SKM-1 treated with dmso at 0.1 percent for 144 hours (cell line): Measurements from ENCODE around the gene MLKL.

Source experiments
- DNase-seq: peaks from one replicate; lab custom pipeline; 2025; ENCODE audit not compliant: unreplicated experiment; lab: John Stamatoyannopoulos, UW

MLKL gene

DNA sequence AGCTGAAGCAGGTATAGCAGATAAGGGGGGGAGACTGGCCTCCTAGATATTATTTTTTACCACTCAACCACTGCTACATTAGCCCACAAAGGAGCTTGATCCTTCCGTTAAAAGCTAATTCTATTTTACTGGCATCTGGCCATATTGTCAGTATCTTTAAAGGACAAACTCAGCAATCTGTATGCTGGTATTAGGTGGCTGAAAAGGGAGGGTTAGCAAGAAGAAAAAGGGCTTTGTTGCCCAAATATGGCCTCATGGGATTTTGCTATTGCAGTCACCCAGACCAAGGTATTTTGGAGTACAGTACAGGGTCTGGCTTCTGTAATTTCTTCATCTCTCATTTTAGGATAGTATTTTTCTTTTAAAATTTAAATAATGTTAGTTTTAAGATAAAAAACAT, 48.4 kb downstream of the MLKL start:
- no peak for DNase-seq

DNA sequence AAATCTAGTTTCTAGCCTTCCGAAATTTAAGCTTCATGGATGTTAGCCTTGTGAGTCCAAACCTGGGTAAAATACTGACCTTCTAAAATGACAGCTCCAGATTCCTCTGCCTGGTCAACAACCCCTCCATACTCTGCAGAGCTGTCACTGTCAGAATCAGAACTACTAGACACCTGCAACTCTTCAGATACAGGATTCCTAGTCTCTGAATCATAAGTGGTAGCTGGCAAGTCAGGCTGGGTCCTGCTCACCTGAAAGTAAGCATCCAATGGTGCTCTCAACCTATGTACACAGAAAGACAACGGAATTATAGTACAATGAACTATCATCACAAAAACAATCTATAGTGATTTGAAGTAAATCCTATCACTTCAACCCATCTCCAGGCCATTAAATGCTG, 48.8 kb downstream of the MLKL start:
- DNase-seq = no peak

DNA sequence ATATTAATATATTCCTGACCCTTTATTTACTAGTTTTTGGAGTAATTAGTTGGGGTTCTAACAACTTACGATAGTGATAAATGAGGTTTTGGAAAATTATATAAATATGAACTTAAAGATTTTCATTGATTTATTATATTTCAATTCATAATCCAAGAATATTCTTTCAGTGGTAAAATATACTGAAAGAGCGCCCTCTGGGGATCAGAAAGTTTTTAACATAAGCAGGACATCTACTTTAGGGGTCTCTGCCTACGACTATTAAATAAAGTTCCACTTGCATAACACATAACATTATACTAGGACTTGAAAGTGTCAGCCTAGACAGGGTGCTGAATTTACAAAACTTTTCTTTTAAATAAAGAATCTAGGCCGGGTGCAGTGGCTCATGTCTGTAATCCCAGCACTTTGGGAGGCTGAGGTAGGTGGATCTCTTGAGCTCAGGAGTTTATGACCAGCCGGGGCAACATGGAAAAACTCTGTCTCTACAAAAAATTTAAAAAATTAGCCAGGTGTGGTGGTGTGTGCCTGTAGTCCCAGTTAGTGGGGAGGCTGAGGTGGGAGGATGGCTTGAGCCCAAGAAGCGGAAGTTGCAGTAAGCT, 49.6 kb downstream of the MLKL start:
- DNase-seq = no peak

DNA sequence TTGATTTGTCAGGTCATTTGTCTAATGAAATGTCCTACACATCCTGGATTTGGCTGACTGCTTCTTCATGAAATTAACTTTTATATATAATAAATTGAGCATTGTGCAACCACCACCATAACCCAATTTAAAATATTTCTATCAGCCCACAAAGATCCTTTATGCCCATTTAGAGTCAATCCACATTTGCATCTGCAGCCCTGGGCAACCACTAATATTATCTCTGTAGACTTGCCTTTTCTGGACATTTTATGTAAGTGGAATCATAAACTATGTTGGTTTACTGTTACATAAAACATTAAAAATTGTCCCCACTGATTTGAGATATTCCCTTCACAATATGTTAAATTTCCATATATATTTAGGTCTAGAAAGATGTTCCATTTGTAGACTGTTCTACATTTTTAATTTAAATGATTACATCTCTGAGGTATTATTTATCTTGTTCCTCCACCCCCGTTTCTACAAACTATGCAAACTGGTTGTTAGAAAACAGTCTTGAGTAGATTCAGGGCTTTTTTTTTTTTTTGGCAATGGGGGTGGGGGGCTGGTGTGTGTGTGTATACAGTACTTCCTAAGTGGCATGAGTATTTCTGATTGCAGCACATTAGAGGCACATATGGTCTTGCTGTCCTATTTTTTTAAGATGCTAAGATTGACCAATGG, 50.7 kb downstream of the MLKL start:
- no peak for DNase-seq

DNA sequence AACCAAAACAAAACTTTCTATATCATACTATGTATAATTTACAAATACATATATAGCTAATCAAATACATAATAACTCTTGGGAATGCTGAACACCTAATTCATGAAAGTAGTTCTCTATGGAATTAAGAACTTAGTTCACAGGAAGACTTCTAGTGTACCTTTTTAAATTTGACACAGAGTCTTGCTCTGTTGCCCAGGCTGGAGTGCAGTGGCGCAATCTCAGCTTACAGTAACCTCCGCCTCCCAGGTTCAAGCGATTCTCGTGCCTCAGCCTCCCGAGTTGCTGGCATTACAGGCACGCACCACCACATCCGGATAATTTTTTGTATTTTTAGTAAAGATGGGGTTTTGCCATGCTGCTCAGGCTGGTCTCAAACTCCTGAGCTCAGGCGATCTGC, 58.7 kb downstream of the MLKL start:
- no peak for DNase-seq

DNA sequence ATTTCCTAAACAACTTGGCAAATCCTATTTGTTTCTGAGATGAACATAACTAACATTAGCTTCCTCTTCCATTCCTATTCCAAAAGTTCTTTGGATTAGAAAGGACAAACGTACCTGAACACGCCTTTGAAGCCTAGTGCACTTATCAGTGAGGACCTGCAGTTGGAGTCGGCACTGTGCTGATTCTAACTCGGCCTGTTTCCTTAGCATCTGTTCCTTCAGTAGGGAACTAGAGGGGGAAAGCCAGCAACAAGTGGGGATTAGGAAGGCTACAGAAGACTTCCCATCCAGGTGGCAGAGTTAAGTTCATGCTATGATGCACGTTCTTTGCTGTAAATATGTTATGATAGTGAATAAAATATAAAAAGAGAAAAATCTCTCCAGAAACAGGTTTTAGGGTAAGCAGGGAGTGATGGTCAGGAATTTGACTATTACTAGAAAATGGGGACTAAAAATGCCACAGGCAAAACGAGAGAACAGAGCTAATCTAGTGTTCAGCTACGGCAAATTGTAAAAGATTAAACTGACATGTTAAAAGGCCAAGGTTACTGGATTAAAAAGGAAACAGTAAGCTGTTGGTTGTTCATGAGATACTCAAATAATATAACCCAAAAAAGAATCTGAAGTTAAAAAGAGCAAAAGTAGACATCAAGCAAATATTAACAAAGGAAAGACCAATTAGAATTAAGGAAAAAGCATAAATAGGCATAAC, 62.8 kb downstream of the MLKL start:
- DNase-seq = no peak

DNA sequence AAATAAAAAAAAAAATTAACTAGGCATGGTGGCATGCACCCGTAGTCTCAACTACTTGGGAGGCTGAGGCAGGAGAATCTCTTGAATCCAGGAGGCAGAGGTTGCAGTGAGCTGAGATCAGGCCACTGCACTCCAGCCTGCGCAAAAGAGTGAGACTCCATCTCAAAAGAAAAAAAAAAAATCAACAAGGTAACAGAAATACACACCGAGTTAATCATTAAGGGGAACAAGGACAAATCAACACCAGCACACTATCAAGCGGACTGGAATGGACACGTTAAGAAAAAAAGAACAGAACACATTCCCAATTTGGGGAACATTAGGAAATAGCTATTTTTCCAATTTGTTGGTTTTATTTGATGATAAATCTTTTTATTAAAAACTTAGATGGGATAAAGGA, 65.4 kb downstream of the MLKL start:
- no peak for DNase-seq

DNA sequence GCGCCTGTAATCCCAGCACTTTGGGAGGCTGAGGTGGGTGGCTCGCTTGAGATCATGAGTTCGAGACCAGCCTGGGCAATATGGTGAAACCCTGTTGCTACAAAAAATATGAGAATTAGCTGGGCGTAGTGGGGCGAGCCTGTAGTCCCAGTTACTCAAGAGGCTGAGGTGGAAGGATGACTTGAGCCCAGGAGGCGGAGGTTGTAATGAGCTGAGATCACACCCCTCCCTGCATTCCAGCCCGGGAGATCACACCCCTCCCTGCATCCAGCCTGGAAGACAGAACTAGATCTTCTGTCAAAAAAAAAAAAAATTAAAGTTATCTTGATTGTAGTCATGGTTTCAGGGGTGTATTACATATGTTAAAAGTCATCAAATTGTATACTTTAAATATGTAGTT, 67.0 kb downstream of the MLKL start:
- no peak for DNase-seq

DNA sequence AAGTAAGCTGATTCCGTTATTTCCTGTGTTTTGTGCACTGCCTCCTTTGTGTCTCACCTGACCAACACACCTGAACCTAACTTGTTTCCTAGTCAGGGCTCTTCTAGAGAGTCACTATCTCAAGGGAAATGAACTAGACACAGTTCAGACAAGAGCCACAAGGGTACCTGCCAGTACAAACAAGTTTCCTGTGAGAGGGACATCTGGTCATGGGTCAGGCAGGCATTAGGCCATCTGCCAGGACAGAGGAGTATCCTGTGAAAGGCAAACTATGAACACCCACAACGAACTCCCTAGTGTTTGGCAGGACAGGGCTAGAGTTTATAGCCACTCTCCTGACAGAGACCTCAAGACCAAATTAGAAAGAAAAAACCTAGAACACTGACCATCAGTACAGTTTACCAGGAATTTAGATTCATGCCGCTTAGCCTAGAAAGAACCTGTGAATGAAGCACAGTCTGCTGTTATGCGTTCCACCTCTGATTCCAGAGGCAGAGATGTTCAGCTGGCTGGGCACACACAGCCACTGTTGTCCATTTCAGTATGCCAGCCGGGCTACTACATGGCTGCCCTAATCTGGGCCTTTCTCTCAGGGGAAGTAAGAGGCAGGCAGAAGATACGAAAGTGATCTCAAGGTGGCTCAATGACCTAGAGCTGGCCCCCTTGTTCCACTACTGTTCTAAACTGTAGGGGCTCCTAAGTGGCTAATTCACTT, 73.0 kb downstream of the MLKL start:
- no peak for DNase-seq

DNA sequence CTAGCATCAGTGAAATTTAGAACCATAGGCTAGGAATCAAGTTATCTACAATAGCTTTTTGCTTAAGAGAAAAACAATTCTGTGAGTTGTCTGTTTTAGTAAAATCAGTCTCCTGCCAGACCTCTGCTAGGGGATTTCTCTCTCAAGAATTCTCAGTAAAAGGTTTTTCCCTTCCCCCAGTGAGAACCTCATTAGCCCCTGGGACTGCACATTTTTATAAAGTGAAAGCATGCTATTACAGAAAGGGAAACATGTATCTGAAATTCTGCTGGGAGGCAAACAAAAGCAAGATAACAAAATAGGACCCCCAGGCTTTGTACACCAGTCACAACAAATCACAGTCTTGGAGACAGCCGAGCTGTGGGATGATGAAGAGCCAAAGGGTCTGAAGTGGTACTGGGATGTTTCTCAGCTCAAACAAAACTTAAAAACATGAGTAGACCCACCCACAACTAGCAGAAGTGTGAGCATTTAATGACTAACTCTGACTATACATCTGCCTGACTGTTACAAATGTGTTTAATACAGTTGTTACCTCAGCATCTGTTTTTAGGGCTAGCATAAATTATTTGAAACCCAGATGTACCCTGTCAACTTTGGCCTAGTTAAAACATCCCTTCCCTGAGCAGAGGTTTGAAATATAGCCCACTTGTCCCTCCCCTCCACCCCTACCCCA, 73.8 kb downstream of the MLKL start:
- DNase-seq = no peak

DNA sequence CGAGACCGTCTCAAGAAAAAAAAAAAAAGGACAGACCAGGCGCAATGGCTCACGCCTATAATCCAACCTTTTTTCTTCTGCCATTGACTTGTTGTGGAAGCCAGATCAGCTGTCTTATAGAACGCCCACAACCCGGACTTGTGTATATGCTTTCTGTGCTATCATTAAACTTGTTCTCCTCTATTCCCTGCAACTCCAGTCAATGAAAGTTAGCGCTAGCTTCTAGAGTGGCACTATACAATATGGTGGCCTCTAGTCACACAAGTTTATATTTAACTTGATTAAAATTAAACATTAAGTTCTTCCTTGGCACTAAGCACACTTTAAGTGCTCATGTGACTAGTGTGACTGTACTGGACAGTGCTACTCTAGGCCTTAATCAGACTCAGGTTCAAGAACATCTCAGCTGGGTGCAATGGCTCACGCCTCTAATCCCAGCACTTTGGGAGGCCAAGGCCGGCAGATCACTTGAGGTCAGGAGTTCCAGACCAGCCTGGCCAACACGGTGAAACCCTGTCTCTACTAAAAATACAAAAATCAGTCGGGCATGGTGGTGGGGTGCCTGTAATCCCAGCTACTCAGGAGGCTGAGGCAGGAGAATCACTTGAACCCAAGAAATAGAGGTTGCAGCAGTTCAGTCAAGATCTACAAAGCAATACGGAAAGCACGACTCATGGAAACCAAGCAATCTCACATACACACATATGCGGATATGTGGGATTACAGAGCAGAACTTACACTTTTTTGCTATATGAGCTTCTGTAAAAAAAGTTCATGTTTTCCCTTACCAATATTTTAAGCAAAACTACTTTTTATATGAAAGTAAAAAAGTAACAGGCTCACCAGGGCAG, 74.9 kb downstream of the MLKL start:
- DNase-seq = no peak

DNA sequence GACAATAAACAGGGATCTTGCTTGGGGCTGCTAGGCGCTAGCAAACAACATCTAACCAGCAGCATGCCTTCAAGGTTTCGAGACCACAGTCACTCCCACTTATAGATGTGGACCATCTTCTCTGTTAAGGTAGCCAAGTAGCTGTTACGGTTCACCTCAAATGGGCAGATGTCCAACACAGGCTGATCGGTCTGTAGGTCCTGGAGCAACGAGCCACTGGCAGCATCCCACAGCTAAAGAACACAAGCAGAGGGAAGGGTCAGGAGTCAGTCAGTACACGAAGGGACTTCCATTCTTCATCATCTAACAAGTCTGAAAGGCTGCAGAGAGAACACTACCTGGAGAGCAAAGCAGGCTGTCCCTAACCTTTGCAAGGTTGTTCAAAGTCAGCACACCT, 76.8 kb downstream of the MLKL start:
- no peak for DNase-seq

DNA sequence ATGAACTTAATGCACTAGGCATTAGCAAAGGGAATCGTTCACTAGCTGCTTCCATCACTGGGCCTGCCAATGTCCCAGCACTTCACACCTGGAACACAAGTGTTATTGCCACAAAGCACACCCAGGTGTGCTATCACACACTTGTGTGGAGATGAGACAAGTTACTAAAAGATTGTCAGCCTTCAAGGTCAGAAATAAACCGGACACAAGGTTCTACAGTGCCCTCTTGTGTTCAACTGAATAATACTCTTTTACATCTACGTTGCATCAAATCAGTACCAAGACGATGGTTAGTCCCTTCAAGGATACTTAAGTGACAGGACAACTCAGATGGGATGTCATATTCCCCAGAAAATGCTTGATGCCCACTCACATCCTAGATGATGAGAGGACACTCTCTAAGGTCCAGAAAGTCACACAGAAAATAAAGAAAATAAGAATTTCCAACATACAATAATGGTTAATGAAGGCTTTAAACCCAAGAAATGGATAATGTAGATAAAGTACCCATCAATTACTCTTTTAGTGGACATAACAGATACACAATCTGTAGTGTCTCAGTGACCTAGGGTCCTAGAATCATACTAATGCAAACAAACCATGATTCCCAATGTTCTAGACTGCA, 77.3 kb downstream of the MLKL start:
- DNase-seq = peak; percentile 30

DNA sequence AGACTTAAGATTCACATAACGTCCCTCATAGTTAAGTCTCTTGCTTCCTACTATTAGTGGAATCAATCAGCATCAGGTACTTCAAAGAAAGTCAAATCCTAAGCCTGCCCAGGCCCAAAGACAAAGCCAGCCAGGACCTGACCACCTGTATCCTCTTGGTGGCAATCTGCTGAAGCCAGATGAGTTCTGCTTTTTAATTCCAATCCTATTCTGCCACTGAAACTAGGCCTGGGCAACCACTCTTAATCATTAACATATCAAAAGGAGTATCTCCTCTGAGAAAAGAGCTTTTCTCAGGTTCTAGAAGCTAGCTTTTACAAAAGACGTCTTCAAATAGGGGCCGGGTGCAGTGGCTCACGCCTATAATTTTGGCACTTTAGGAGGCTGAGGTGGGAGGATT, 78.7 kb downstream of the MLKL start:
- DNase-seq = no peak
